PC-9 (cell line): ENCODE data around the gene UBE3A.

Source experiments
- CTCF ChIP-seq: fragments of 200-600 bp; sonication (generic); conservative IDR thresholded peaks from 2 replicates; pipeline ENCODE4 v1.6.1; 2017; ENCODE audit warnings: mixed run types, antibody characterized with exemption, mild to moderate bottlenecking, moderate library complexity
- EZH2 ChIP-seq: fragments of 200-600 bp; sonication (generic); IDR thresholded peaks from 2 replicates; pipeline ENCODE4 v1.8.0; 2017; ENCODE audit warnings: antibody characterized with exemption, low read depth

GRCh38 chr15:25486051-25486450 lies 47.2 kb upstream of the UBE3A start:
- TF ChIP-seq CTCF = no peak
- TF ChIP-seq EZH2 = no peak
